ENCODE results near the gene DDX50.

- TF ChIP-seq POLR2A (IDR thresholded peaks at IDR 0.05; ENCODE audit: low read depth) (peak; percentile 66), CTCF (IDR thresholded peaks at IDR 0.05) (peak in 2 of 3 experiments; percentile 21 to 27)
Measured at GRCh38 chr10:68901105-68901927, at the start of gene DDX50.
